B cell (primary cell): ENCODE measurements around the gene SHFL. TPM values are rescaled to one million over a fixed set of nuclear protein-coding genes. Genes with fewer than 3 reads are reported as not detected.

Experiments used
- ATAC-seq: fragments of 200-7000 bp; cut with Tn5 transposase; one replicate; pipeline ENCODE4 v1.10.0; 2021; ENCODE audit warnings: low read depth, mild to moderate bottlenecking, moderate number of reproducible peaks, moderate library complexity
- CTCF ChIA-PET: fragments of 350-600 bp; sonication (Branson Sonifier 250); formaldehyde crosslinking; loops from one replicate; lab custom pipeline; 2021; ENCODE audit warnings: antibody characterized with exemption, inconsistent platforms; lab: Charles Lee
- POLR2A ChIA-PET: fragments of 350-600 bp; sonication (Branson Sonifier 250); formaldehyde crosslinking; loops from one replicate; lab custom pipeline; 2021; ENCODE audit warnings: antibody characterized with exemption; lab: Charles Lee
- DNase-seq: peaks from one replicate; pipeline ENCODE4 v3.0.0; 2013
- H2AFZ ChIP-seq: 2 replicates; pipeline ENCODE4 v1.6.1; 2012; ENCODE audit warnings: mild to moderate bottlenecking, low read depth, low read length; ENCODE audit not compliant: insufficient read depth, poor library complexity, severe bottlenecking
- H3K27ac ChIP-seq, 2 donors: 1 replicate in 1 of 2; 2 replicates in 1 of 2; pipeline ENCODE4 v1.5.1; 2012 to 2013; ENCODE audit warnings: low read length in 2 of 2, mild to moderate bottlenecking in 2 of 2, moderate library complexity in 1 of 2
- H3K27me3 ChIP-seq, 4 experiments: fragments of 200-600 bp in 1 of 4; sonication (generic) in 1 of 4; replicated peaks in 1 of 4; 1 replicate in 2 of 4; 2 replicates in 2 of 4; pipeline versions ENCODE4 v1.6.1 to v1.7.0; 2013 to 2016; ENCODE audit warnings: low read length in 3 of 4, mild to moderate bottlenecking in 2 of 4, mixed read lengths in 1 of 4, moderate library complexity in 1 of 4; ENCODE audit not compliant: insufficient read depth in 4 of 4, control insufficient read depth in 3 of 4; ENCODE audit errors: control extremely low read depth in 1 of 4
- H3K36me3 ChIP-seq, 2 experiments: replicated peaks in 1 of 2; 1 replicate in 1 of 2; 2 replicates in 1 of 2; pipeline versions ENCODE4 v1.6.1 to v1.7.1; 2013; ENCODE audit warnings: low read length in 1 of 2; ENCODE audit not compliant: insufficient read depth in 2 of 2, control insufficient read depth in 1 of 2; ENCODE audit errors: control extremely low read depth in 1 of 2, extremely low read depth in 1 of 2
- H3K4me1 ChIP-seq, 2 donors: fragments of 200-600 bp in 1 of 2; sonication (generic) in 1 of 2; 1 replicate in 1 of 2; 2 replicates in 1 of 2; pipeline versions ENCODE4 v1.5.1 to v1.6.1; 2013 to 2017; ENCODE audit warnings: low read length in 2 of 2; ENCODE audit not compliant: control insufficient read depth in 2 of 2, insufficient read depth in 2 of 2
- H3K4me2 ChIP-seq: replicated peaks from 2 replicates; pipeline ENCODE3; 2012; ENCODE audit warnings: mild to moderate bottlenecking, low read depth, low read length; ENCODE audit not compliant: poor library complexity, severe bottlenecking
- H3K4me3 ChIP-seq, 5 experiments: fragments of 200-600 bp in 1 of 5; sonication (generic) in 1 of 5; 1 replicate in 3 of 5; 2 replicates in 2 of 5; pipeline versions ENCODE4 v1.5.1 to v1.7.0; 2011 to 2016; ENCODE audit warnings: low read length in 4 of 5, mild to moderate bottlenecking in 4 of 5, low read depth in 2 of 5, control low read depth in 1 of 5, moderate library complexity in 1 of 5; ENCODE audit not compliant: insufficient read depth in 1 of 5; ENCODE audit errors: control extremely low read depth in 1 of 5, extremely low read depth in 1 of 5
- H3K79me2 ChIP-seq: fragments of 200-600 bp; sonication (generic); one replicate; pipeline ENCODE4 v1.6.0; 2016; ENCODE audit warnings: low read length; ENCODE audit not compliant: control insufficient read depth, insufficient read depth
- H3K9ac ChIP-seq: fragments of 200-600 bp; sonication (generic); 2 replicates; pipeline ENCODE4 v1.6.1; 2017; ENCODE audit warnings: mild to moderate bottlenecking, low read length, moderate library complexity
- H3K9me3 ChIP-seq, 3 donors: one replicate each; pipeline versions ENCODE4 v1.6.1 to v1.7.1; 2013; ENCODE audit warnings: low read length in 2 of 3; ENCODE audit not compliant: control insufficient read depth in 2 of 3, insufficient read depth in 1 of 3; ENCODE audit errors: control extremely low read depth in 1 of 3
- H4K20me1 ChIP-seq: 2 replicates; pipeline ENCODE4 v1.6.0; 2012; ENCODE audit warnings: mild to moderate bottlenecking, low read length; ENCODE audit not compliant: insufficient read depth, control insufficient read depth, poor library complexity, severe bottlenecking
- H3K27ac Mint-ChIP-seq: one replicate; pipeline ENCODE4 v1.8.0; 2021; ENCODE audit warnings: mixed read lengths
- H3K27me3 Mint-ChIP-seq: one replicate; pipeline ENCODE4 v1.8.0; 2021; ENCODE audit warnings: mixed read lengths
- H3K4me1 Mint-ChIP-seq: one replicate; pipeline ENCODE4 v1.8.0; 2021; ENCODE audit warnings: mixed read lengths
- H3K4me3 Mint-ChIP-seq: one replicate; pipeline ENCODE4 v1.8.0; 2021; ENCODE audit warnings: mixed read lengths
- H3K9me3 Mint-ChIP-seq: one replicate; pipeline ENCODE4 v1.8.0; 2022; ENCODE audit warnings: mixed read lengths; ENCODE audit not compliant: insufficient read depth
- CTCF ChIP-seq: fragments of 200-600 bp; IDR thresholded peaks from one replicate; pipeline ENCODE4 v1.8.0; 2022; ENCODE audit warnings: antibody characterized with exemption, mild to moderate bottlenecking
- EZH2 ChIP-seq: IDR thresholded peaks from 2 replicates; pipeline ENCODE4 v1.6.1; 2012; ENCODE audit warnings: borderline replicate concordance, low read depth, mild to moderate bottlenecking, moderate library complexity, low read length; ENCODE audit not compliant: insufficient read depth, poor library complexity, severe bottlenecking
- WGBS: methylation state at CpG from one replicate; pipeline ENCODE4 v1.1.5; 2013; ENCODE audit warnings: missing lambda C conversion rate; ENCODE audit not compliant: insufficient coverage; 5-methylcytosine and 5-hydroxymethylcytosine counted together
- intact Hi-C: fragments of 100-400 bp; cut with micrococcal nuclease; formaldehyde crosslinking; loops from one replicate; pipeline ENCODE4 v1.10.0; 2022
- polyA plus RNA-seq: library from polyadenylated mRNA; depleted of rRNA; stranded (reverse); fragments of >200 nt; gene quantifications from 2 replicates; pipeline ENCODE4 v1.2.3, GENCODE V29; 2012
- total RNA-seq, 2 donors: library from RNA; stranded (reverse); fragments of 120-200 nt in 1 of 2; gene quantifications; 1 replicate in 1 of 2; 2 replicates in 1 of 2; pipeline versions ENCODE4 v1.2.3 to v1.2.4, GENCODE V29; 2013 to 2022

The SHFL gene
- total and polyA plus RNA-seq, 2 donors (not counting 1 experiment from before 2014, with no cell fraction given), result 109 to 205 TPM

GRCh38 chr19:10114651-10115391 lies 28.7 kb downstream of the SHFL start:
- 88% methylated on average over 21 of the region's 26 CpGs for WGBS
- H2AFZ ChIP-seq, result no peak overlapping the region
- no peak for ATAC-seq
- Mint-ChIP-seq H3K4me1 (peaks cover 48% of the 10 kb centered on the region), H3K27me3 (no peaks in the 10 kb centered on the region), H3K9me3 (no peaks in the 10 kb centered on the region), H3K4me3 (no peak overlapping the region), H3K27ac (peak overlapping the region; percentile 50)
- peaks cover 0 to 52% of the 10 kb centered on the region in 2 experiments for H3K36me3 ChIP-seq
- DNase-seq, result no peak
- peaks cover 34% of the 10 kb centered on the region for H3K79me2 ChIP-seq
- ChIA-PET POLR2A (interaction anchor here (0.6 to 6.6 kb wide), 4 partner anchors 13 to 311 kb away, joined by 3 to 62 read pairs (median 15); partner anchors contain the start of gene ANGPTL6), CTCF (interaction anchor here (0.6 to 15.9 kb wide), 7 partner anchors 13 to 519 kb away, joined by 3 to 263 read pairs (median 4); partner anchors contain the start of genes ANGPTL6, MRPL4 and PPAN)
- H3K4me2 ChIP-seq, result no peak overlapping the region
- no peak overlapping the region for H3K27ac ChIP-seq
- no peak overlapping the region for H3K4me3 ChIP-seq
- H3K9me3 ChIP-seq, result peaks cover 0 to 6% (median 0%) of the 10 kb centered on the region in 3 donors
- no peak overlapping the region for H3K9ac ChIP-seq
- H4K20me1 ChIP-seq, result peaks cover 81% of the 10 kb centered on the region
- intact Hi-C loops, result no loop called here
- no peaks in the 10 kb centered on the region for H3K27me3 ChIP-seq
- peaks cover 36 to 45% of the 10 kb centered on the region in 2 donors for H3K4me1 ChIP-seq
- TF ChIP-seq EZH2, result no peak
- TF ChIP-seq CTCF, result no peak
